Osteoblast (primary cell): ENCODE data around the gene KAT6B. TPM values are rescaled to one million over a fixed set of nuclear protein-coding genes. Genes with fewer than 3 reads are reported as not detected.

Source experiments
- DNase-seq: peaks from one replicate; pipeline ENCODE4 v3.0.0; 2011; ENCODE audit warnings: low spot score, mixed read lengths; ENCODE audit not compliant: insufficient read length; ENCODE audit errors: missing footprints
- H2AFZ ChIP-seq: 2 replicates; pipeline ENCODE4 v1.6.0; 2011; ENCODE audit warnings: mild to moderate bottlenecking, low read length
- H3K27ac ChIP-seq: 2 replicates; pipeline ENCODE4 v1.5.1; 2011; ENCODE audit warnings: mild to moderate bottlenecking, low read depth, low read length, moderate library complexity
- H3K27me3 ChIP-seq: 2 replicates; pipeline ENCODE4 v1.6.0; 2012; ENCODE audit warnings: mild to moderate bottlenecking, control low read depth, inconsistent platforms, low read length, moderate library complexity; ENCODE audit not compliant: insufficient read depth
- H3K36me3 ChIP-seq: 2 replicates; pipeline ENCODE4 v1.5.1; 2011; ENCODE audit warnings: mild to moderate bottlenecking, low read length, control low read depth, moderate library complexity; ENCODE audit not compliant: insufficient read depth
- H3K4me1 ChIP-seq: 2 replicates; pipeline ENCODE4 v1.5.1; 2011; ENCODE audit warnings: mild to moderate bottlenecking, low read length, control low read depth, moderate library complexity; ENCODE audit not compliant: insufficient read depth
- H3K4me2 ChIP-seq: 2 replicates; pipeline ENCODE4 v1.6.0; 2011; ENCODE audit warnings: mild to moderate bottlenecking, low read length; ENCODE audit not compliant: insufficient read depth
- H3K4me3 ChIP-seq: fragments of 200-600 bp; sonication (generic); 3 replicates; pipeline ENCODE4 v1.5.1; 2012; ENCODE audit warnings: mild to moderate bottlenecking, low read length, inconsistent platforms; ENCODE audit not compliant: insufficient read depth
- H3K79me2 ChIP-seq: 2 replicates; pipeline ENCODE4 v1.6.0; 2012; ENCODE audit warnings: mild to moderate bottlenecking, low read length, control low read depth, inconsistent platforms; ENCODE audit not compliant: insufficient read depth
- H3K9me3 ChIP-seq: 2 replicates; pipeline ENCODE4 v1.5.1; 2011; ENCODE audit warnings: low read depth, low read length, control low read depth
- H4K20me1 ChIP-seq: 2 replicates; pipeline ENCODE4 v1.6.0; 2012; ENCODE audit warnings: mild to moderate bottlenecking, low read length, control low read depth; ENCODE audit not compliant: insufficient read depth
- CTCF ChIP-seq: IDR thresholded peaks from 2 replicates; pipeline ENCODE4 v1.5.1; 2011; ENCODE audit warnings: mild to moderate bottlenecking, low read depth, low read length, moderate library complexity; ENCODE audit errors: extremely low read depth
- total RNA-seq: library from RNA; depleted of rRNA; stranded (reverse); fragments of >200 nt; gene quantifications from 2 replicates; pipeline ENCODE4 v1.2.3, GENCODE V29; 2012

The KAT6B gene
- total RNA-seq, 1 donor = 24.6 TPM

- no peaks in the 10 kb centered on the region for H3K27me3 ChIP-seq
- no peak overlapping the region for H3K4me3 ChIP-seq
- no peak for DNase-seq
- no peaks in the 10 kb centered on the region for H3K79me2 ChIP-seq
- no peaks in the 10 kb centered on the region for H3K4me1 ChIP-seq
- H4K20me1 ChIP-seq = no peaks in the 10 kb centered on the region
- no peak overlapping the region for H3K4me2 ChIP-seq
- TF ChIP-seq CTCF = no peak
- no peaks in the 10 kb centered on the region for H3K9me3 ChIP-seq
- H2AFZ ChIP-seq = no peak overlapping the region
- no peak overlapping the region for H3K27ac ChIP-seq
- peaks cover 18% of the 10 kb centered on the region for H3K36me3 ChIP-seq
Measured at GRCh38 chr10:74977913-74978847, 151.8 kb downstream of the KAT6B start.

DNA sequence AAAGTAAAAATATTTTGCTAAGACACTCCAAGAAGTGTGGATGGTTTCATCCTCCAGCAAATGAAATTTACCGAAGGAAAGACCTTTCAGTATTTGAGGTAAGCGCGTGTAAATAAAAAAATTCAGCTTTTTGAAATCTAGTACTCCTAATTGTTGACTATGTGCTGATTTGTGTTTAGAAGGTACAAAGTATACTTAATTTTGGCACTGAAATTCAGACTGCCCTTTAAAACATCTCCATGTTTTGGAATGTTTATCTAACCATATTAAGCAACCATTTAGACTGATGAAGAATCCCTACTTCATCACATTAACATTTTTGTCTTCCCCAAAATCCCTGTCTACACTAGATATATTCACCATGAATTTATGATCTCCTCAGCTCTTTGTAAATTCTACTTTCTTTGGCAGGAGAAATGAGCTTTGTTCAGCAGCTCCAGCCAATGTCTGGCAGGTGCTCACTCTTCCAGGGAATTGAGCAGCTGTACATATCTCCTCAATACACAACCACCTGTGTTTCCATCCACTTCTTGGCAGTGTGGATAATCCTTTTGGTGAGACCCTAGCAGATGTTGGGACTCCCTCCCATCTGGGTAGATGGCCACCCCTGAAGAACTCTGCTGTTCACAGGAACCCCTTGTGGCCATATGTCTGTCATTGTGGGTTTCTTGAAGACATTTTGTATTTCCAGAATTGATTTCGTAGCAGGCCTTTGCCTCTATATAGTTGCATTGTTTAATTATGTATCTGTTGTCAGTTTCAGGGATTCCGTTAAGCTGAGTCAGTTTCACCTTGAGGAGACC, 155.6 kb downstream of the KAT6B start:
- Histone ChIP-seq H3K79me2 (no peaks in the 10 kb centered on the region), H3K27me3 (no peaks in the 10 kb centered on the region), H4K20me1 (no peaks in the 10 kb centered on the region), H2AFZ (no peak overlapping the region), H3K4me1 (no peaks in the 10 kb centered on the region), H3K27ac (no peak overlapping the region), H3K36me3 (peaks cover 6% of the 10 kb centered on the region), H3K4me2 (no peak overlapping the region), H3K9me3 (no peaks in the 10 kb centered on the region), H3K4me3 (no peak overlapping the region)
- no peak for TF ChIP-seq CTCF
- no peak for DNase-seq

GRCh38 chr10:74982634-74982982, 156.2 kb downstream of the KAT6B start:
- Histone ChIP-seq H2AFZ (no peak overlapping the region), H3K27ac (no peak overlapping the region), H3K27me3 (no peaks in the 10 kb centered on the region), H3K79me2 (no peaks in the 10 kb centered on the region), H3K4me3 (no peak overlapping the region), H3K4me2 (no peak overlapping the region), H3K9me3 (no peaks in the 10 kb centered on the region), H3K36me3 (peaks cover 6% of the 10 kb centered on the region), H4K20me1 (no peaks in the 10 kb centered on the region), H3K4me1 (no peaks in the 10 kb centered on the region)
- TF ChIP-seq CTCF = no peak
- DNase-seq = no peak

DNA sequence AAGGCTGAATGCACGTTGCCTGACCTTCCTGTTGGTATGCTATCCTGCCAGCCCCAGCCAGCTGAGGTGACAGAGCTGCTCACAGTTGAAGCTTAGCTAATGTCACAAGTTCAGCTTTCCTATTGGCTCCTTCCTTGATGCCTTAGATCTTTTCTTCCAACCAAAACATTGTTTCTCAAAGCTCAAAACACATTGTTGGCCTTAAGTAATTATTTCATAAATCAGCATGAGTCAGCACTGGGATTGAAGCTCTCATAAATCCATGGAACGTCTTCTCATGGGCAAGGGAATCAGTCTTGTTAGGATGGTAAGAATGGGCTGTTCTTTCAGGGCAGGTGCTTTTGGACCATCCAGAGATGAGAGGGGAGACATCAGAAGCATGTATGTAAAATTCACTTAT, 157.0 kb downstream of the KAT6B start:
- Histone ChIP-seq H3K27ac (no peak overlapping the region), H3K9me3 (no peaks in the 10 kb centered on the region), H3K4me1 (peaks cover 4% of the 10 kb centered on the region), H3K36me3 (peaks cover 6% of the 10 kb centered on the region), H4K20me1 (peaks cover 3% of the 10 kb centered on the region), H3K79me2 (no peaks in the 10 kb centered on the region), H3K27me3 (no peaks in the 10 kb centered on the region), H2AFZ (no peak overlapping the region), H3K4me2 (no peak overlapping the region), H3K4me3 (no peak overlapping the region)
- TF ChIP-seq CTCF = no peak
- DNase-seq = no peak
